Measurements from ENCODE around the gene ATAD5.

- TF ChIP-seq ATF2 (tag by site-specific recombination; IDR thresholded peaks at IDR 0.05; ENCODE audit: low read depth) (no peak), ZBTB7A (tag by site-specific recombination; IDR thresholded peaks at IDR 0.05; ENCODE audit: low read depth) (no peak), ZNF391 (tag by site-specific recombination; IDR thresholded peaks at IDR 0.05; ENCODE audit: borderline replicate concordance, low read depth) (no peak)
Measured at GRCh38 chr17:30927756-30928155, 96.0 kb downstream of the ATAD5 start.
